Erythroblast (primary cell): ENCODE results near the gene HIPK4.
"Not testable (repeated sequence)": the region's sequence is repeated elsewhere in the genome, so short reads cannot be mapped to it uniquely, and the experiment has no call there.

Experiments used
- DNase-seq, 2 experiments: peaks; one replicate each; lab custom pipeline; 2025; lab: John Stamatoyannopoulos, UW
- GATA1 ChIP-seq: IDR thresholded peaks from 2 replicates; pipeline ENCODE4 v1.6.1; 2011; ENCODE audit warnings: low read depth, mild to moderate bottlenecking, control low read depth, low read length, moderate library complexity
- POLR2A ChIP-seq: IDR thresholded peaks from 2 replicates; pipeline ENCODE4 v1.6.1; 2011; ENCODE audit warnings: mild to moderate bottlenecking, low read length

HIPK4 gene

GRCh38 chr19:40411958-40412499 is 22.0 kb upstream of the HIPK4 start:
- TF ChIP-seq POLR2A (no peak), GATA1 (no peak)
- no peak for DNase-seq

- no peak for TF ChIP-seq POLR2A
- no peak for TF ChIP-seq GATA1
Measured at GRCh38 chr19:40411125-40411842, 21.3 kb upstream of the HIPK4 start.

GRCh38 chr19:40410030-40410389 is 20.0 kb upstream of the HIPK4 start:
- no peak for DNase-seq
- TF ChIP-seq GATA1 (no peak), POLR2A (no peak)

More at GRCh38 chr19:40411125-40411842, 21.3 kb upstream of the HIPK4 start:
- no peak for DNase-seq

GRCh38 chr19:40408598-40408925 is 18.6 kb upstream of the HIPK4 start:
- not testable (repeated sequence) for DNase-seq

GRCh38 chr19:40407714-40408597 is 18.0 kb upstream of the HIPK4 start:
- DNase-seq = peak; percentile 63 to 75
- TF ChIP-seq POLR2A (no peak), GATA1 (no peak)

GRCh38 chr19:40403262-40403984 is 13.4 kb upstream of the HIPK4 start:
- peak; percentile 80 to 82 for DNase-seq
- TF ChIP-seq GATA1 (no peak), POLR2A (no peak)

- no peak for DNase-seq
- TF ChIP-seq GATA1 (no peak), POLR2A (no peak)
Measured at GRCh38 chr19:40400559-40400958, 10.6 kb upstream of the HIPK4 start.

GRCh38 chr19:40398417-40399131 is 8.6 kb upstream of the HIPK4 start:
- DNase-seq = peak; percentile 69 to 75
- TF ChIP-seq POLR2A (no peak), GATA1 (no peak)

- TF ChIP-seq GATA1 = no peak
- TF ChIP-seq POLR2A = no peak
- DNase-seq = no peak
Measured at GRCh38 chr19:40397568-40397906, 7.6 kb upstream of the HIPK4 start.

- no peak for DNase-seq
- TF ChIP-seq POLR2A = no peak
- TF ChIP-seq GATA1 = no peak
Measured at GRCh38 chr19:40396886-40397567, 7.0 kb upstream of the HIPK4 start.

- TF ChIP-seq GATA1 = no peak
- no peak for TF ChIP-seq POLR2A
- DNase-seq = no peak
Measured at GRCh38 chr19:40395956-40396355, 6.0 kb upstream of the HIPK4 start.

- TF ChIP-seq POLR2A (no peak), GATA1 (no peak)
Measured at GRCh38 chr19:40394816-40395210, 4.8 kb upstream of the HIPK4 start.

More at GRCh38 chr19:40394816-40395210, 4.8 kb upstream of the HIPK4 start:
- no peak for DNase-seq
